GM21529 (cell line): ENCODE results near the gene DLX6.

Experiments
- ATAC-seq: cut with Tn5 transposase; IDR thresholded peaks from one replicate; pipeline ENCODE4 v1.9.1; 2021; ENCODE audit not compliant: unreplicated experiment

The DLX6 gene

GRCh38 chr7:97005183-97006054, at the start of gene DLX6:
TSS of gene DLX6 (plus strand) at chr7:97005553. CDS start at chr7:97005978, 425 bp downstream.
- ATAC-seq, result no peak

- ATAC-seq, result no peak
Measured at GRCh38 chr7:96959135-96959534, 46.2 kb upstream of the DLX6 start.

DNA sequence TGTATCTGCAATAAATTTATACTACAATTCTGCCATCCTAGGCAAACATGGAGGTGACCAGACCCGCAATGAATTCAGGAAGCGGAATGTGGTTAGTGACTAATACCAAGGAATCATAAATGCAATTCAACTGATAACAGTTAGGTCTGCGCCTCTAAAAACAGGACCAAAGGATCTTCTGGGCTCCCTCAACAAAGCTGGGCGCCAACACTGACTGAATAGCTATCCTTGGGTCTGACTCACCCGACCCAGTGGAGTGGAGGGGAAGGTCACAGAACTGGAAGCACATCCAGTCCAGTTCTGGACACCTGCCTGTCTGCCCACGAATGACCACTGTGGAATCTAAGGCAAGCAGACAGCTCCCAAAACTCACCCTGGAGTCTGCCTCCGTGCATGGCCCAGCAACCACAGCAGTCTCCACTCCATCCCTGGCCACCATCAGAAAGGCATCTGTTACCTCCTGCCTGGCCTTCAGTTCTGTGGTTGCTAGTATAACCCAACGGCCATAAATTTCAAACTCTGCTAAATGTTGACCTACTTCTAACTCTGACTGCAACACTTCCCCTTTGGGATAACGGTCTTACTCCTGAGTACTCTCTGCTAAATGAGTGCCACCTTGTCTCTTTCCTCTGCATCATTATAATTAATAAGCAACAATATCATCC, 43.0 kb upstream of the DLX6 start:
- ATAC-seq, result no peak

GRCh38 chr7:96968981-96969380, 36.4 kb upstream of the DLX6 start:
- no peak for ATAC-seq

- ATAC-seq, result no peak
Measured at GRCh38 chr7:96970739-96971138, 34.6 kb upstream of the DLX6 start.

GRCh38 chr7:96973986-96974385, 31.4 kb upstream of the DLX6 start:
- no peak for ATAC-seq

GRCh38 chr7:96976106-96976505, 29.2 kb upstream of the DLX6 start:
- ATAC-seq, result no peak

- no peak for ATAC-seq
Measured at GRCh38 chr7:96977445-96977844, 27.9 kb upstream of the DLX6 start.

DNA sequence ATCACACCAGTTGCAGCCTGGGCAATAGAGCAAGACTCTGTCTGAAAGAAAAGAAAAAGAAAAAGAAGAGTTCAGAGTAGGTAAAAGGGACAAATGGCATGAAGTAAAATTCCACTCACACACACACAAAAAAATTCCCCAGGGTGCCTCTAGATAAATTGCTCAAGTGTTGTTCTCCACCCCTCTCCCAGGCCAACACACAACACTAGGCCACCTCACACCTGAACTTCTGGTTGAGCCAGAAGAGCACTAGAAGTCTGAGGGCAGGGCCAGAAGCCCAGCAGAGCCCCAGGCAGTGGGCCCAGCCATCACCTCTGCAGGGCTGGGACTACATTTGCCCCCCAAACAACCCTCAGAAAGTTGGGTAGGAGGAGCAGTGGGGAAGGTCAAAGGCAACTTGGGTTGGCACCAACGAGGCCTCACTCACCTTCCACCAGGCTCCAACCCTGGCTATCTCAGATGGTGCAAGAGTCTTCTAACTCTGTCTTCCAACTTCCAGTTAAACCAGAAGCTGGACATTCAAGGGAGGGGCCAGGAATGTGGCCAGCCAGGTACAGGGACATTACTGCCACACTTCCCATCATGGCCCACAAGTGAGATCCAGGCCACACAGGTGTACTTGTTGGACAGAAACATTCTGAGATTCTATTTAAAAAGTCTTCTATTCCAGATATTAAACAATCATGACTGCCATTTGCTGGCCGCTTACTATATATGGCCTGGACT, 25.6 kb upstream of the DLX6 start:
- ATAC-seq, result no peak

GRCh38 chr7:96982586-96982985, 22.8 kb upstream of the DLX6 start:
- ATAC-seq, result no peak

DNA sequence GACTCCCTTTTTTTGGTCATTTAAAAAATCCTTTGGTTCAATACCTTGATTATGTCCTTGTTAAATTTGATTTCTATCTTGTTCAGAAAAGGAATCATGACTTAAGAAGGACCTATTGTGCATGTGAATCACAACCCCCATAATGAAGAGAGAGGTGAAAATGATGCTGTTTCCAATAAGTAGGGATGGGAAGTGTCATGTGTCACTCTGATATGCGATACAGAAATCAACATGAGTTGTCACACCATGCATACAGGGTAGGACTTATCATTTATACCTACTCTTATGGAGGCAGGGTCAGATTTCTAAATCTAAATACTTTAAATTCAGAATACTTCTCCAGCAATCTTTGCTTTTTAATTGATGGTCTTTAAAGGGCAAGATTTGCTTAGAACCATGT, 19.4 kb upstream of the DLX6 start:
- ATAC-seq, result no peak

- ATAC-seq, result no peak
Measured at GRCh38 chr7:96986901-96987300, 18.5 kb upstream of the DLX6 start.

GRCh38 chr7:96987719-96988118, 17.6 kb upstream of the DLX6 start:
- no peak for ATAC-seq

DNA sequence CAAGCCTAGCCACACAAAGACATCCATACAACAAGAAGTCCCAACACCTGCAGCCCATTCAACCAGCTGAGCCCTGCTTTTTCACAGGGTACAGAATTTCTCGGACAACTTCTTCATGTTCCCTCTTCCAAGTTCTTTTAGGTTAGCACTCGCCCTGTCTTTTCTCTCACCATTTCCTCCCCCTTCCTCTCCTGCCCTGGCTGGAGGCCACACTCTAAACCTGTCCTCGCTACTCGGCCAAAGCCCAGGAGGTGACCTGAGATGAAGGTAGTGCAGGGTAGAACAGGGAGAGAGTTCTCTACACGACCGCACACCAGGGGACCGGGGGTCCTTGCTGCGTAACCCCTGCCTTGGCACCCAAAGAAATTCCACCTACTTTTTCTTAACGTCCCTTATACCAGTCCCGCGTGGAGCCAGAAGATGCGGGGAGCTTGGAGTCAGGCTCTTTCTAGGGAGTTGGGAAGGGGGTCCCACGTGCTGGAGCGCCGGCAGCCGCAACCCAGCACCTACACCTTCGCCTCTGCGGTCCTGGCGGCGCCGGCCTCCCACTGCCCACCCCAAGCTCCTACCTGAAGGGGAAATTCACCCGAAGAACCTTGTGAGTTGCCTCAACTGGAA, 16.0 kb upstream of the DLX6 start:
- ATAC-seq, result no peak

GRCh38 chr7:96989859-96990317, 15.5 kb upstream of the DLX6 start:
- ATAC-seq, result no peak

GRCh38 chr7:96991546-96992191, 13.7 kb upstream of the DLX6 start:
- no peak for ATAC-seq

DNA sequence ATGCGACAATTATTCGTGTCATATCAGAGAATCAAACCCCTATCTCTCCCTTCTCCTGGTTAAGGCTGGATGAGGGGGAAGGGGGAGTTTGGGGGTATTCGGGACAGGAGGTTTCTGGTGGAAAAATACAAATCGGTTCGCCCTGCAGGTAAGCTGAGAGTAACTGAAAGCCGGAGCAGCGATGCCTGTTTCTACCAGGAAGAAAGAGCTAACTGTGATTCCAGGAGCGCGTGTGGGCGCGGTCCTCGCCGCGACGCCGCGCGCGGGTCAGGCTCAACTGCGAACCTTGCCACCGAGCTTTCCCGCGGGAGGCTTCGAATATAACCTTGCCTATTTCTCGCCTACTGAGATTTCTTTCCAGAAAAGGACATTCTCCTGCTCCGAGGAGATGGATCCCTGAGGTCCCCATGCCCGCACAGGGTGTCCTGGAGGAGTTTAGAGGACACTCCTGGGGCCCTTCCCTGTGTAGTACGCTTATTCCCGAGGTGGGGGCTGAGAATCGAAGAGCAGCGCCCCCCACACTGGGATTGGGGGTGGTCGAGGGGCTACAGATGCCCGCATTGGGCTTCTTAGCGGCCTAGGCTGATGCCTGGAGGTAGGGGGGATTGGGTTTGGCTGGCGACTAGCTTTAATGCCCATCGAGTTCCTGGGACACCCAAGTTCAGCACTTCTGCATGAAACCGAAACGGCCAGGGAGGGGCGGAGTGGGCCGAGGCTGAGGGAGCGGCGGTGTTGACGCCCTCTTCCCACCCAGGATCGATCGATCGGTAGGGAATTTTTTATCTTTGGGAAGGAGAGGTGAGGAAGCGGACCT, 13.0 kb upstream of the DLX6 start:
- ATAC-seq, result no peak

- no peak for ATAC-seq
Measured at GRCh38 chr7:96993094-96993865, 12.1 kb upstream of the DLX6 start.

GRCh38 chr7:96993980-96994379, 11.4 kb upstream of the DLX6 start:
- ATAC-seq, result no peak
